SK-N-SH treated with all-trans-retinoic acid at 6 μM for 48 hours (cell line): ENCODE measurements around the gene PNPO.

Experiments
- OSR1 ChIP-seq: fragments of 250-450 bp; sonication (Bioruptor Pico); IDR thresholded peaks from 2 replicates; pipeline ENCODE4 v1.8.0; 2022; ENCODE audit warnings: moderate library complexity, mild to moderate bottlenecking, inconsistent platforms
- ZFP3 ChIP-seq: fragments of 250-450 bp; sonication (Bioruptor Pico); IDR thresholded peaks from 2 replicates; pipeline ENCODE4 v1.5.0; 2020; ENCODE audit warnings: mild to moderate bottlenecking, moderate library complexity
- TF ChIP-seq, protein P1 (sequence below): fragments of 250-450 bp; sonication (Bioruptor Pico); IDR thresholded peaks from 2 replicates; pipeline ENCODE4 v1.8.0; 2020; ENCODE audit warnings: mild to moderate bottlenecking, moderate library complexity, borderline replicate concordance
- TF ChIP-seq, protein P2 (sequence below): fragments of 250-450 bp; sonication (Bioruptor Pico); IDR thresholded peaks from 2 replicates; pipeline ENCODE4 v1.5.0; 2020; ENCODE audit warnings: mild to moderate bottlenecking, moderate library complexity

DNA sequence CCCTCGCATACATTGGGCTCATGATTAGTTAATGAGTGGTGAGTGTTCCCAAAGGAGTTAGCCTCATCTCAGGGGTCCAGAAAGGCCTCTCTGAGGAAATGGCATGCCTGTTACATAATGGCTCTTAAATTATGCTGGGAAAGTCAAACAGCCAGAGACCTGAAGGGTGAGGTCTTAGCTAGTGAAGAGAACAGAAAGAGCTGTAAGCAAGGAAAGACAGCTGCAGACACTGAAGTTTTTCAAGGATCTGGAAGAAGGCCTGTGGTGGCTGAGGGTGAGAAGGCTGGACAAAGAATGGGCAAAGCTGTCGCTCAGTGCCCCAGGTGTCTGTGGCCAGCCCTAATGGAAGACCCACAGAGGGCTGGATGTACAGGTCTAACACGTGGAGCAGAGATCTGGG is 34.9 kb upstream of the PNPO start:
- TF ChIP-seq, protein P1, sequence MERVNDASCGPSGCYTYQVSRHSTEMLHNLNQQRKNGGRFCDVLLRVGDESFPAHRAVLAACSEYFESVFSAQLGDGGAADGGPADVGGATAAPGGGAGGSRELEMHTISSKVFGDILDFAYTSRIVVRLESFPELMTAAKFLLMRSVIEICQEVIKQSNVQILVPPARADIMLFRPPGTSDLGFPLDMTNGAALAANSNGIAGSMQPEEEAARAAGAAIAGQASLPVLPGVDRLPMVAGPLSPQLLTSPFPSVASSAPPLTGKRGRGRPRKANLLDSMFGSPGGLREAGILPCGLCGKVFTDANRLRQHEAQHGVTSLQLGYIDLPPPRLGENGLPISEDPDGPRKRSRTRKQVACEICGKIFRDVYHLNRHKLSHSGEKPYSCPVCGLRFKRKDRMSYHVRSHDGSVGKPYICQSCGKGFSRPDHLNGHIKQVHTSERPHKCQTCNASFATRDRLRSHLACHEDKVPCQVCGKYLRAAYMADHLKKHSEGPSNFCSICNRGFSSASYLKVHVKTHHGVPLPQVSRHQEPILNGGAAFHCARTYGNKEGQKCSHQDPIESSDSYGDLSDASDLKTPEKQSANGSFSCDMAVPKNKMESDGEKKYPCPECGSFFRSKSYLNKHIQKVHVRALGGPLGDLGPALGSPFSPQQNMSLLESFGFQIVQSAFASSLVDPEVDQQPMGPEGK (CRISPR knock-in tag), result no peak
- TF ChIP-seq ZFP3 (CRISPR knock-in tag) (no peak), OSR1 (no peak)
- TF ChIP-seq, protein P2, sequence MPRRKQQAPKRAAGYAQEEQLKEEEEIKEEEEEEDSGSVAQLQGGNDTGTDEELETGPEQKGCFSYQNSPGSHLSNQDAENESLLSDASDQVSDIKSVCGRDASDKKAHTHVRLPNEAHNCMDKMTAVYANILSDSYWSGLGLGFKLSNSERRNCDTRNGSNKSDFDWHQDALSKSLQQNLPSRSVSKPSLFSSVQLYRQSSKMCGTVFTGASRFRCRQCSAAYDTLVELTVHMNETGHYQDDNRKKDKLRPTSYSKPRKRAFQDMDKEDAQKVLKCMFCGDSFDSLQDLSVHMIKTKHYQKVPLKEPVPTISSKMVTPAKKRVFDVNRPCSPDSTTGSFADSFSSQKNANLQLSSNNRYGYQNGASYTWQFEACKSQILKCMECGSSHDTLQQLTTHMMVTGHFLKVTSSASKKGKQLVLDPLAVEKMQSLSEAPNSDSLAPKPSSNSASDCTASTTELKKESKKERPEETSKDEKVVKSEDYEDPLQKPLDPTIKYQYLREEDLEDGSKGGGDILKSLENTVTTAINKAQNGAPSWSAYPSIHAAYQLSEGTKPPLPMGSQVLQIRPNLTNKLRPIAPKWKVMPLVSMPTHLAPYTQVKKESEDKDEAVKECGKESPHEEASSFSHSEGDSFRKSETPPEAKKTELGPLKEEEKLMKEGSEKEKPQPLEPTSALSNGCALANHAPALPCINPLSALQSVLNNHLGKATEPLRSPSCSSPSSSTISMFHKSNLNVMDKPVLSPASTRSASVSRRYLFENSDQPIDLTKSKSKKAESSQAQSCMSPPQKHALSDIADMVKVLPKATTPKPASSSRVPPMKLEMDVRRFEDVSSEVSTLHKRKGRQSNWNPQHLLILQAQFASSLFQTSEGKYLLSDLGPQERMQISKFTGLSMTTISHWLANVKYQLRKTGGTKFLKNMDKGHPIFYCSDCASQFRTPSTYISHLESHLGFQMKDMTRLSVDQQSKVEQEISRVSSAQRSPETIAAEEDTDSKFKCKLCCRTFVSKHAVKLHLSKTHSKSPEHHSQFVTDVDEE (CRISPR knock-in tag), result no peak
